ENCODE measurements around the gene CLNK.

CLNK gene

DNA sequence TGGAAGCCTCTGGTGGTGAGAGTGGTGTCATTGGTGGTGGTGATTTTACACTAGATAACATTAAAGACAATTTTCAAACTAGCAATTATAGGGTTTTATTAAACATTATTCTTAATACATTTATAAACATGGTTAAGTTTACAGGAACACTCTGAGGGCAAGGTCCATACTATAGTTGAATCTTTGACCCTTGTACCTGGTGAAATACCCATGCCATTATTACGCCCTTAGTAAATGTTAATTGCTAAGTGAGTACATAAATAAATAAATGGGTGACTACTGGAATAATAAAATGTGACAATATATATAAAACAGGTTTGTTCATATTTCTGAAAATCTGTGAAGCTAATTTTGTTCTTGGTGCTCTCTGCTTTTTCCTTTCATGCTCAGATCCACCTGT lies 13.6 kb upstream of the CLNK start:
- no peak for DNase-seq

DNA sequence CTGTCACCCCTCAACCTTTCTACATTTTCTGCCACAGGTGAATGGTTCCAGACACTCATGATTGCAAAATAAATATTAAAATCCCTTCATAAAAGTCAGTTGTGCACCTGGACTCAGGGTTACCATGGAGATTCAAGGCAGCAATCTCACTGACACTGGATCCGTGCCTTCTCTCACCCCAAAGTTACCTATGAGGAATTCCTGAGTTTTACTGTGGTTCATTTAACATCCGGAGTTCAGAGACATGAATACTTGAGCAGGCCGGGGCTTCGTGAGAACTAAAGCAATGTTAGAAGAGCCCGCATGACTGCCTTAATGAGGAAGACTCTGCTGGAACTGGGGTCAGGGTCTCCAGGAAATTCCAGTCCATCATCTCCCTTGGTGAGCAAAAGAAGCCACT lies 12.5 kb upstream of the CLNK start:
- DNase-seq, result no peak

DNA sequence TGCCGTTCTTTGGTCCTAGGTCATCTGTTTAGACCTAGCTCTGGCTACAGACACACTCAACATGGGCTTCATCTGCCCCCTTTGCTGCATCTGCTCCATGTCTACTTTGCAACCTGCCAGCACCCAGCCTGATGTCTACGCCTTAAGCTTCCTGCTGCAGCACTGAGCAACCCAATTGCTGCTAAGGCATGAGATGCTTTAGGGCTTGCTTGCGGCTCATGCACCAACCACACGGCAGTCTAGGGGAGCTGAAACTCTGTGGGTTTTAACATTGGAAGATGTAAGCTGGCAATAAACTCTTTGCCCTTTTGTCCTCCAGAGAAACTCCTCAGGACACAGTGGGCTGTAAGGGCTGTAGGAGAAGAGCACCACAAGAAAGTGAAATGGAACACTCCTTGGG lies 11.7 kb upstream of the CLNK start:
- DNase-seq, result no peak

DNA sequence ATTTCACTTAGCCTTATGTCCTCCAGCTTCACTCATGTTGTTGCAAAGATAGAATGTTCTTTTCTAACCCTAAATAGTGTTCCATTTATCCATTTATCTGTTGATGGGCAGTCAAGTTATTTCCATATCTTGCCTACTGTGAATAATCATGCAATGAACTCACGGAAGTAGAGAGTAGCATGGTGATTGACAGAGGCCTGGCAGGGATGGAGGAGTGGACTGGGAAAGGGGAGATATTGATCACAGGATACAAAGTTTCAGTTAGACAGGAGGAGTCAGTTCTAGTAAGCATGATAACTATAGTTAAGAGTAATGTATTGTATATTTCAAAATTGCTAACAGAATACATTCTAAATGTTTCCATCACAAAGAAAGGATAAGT lies 10.3 kb upstream of the CLNK start:
- no peak for DNase-seq

GRCh38 chr4:10694151-10694827 lies 9.7 kb upstream of the CLNK start:
- DNase-seq, result no peak

- DNase-seq, result no peak
Observed at GRCh38 chr4:10691651-10692050, 7.1 kb upstream of the CLNK start.

DNA sequence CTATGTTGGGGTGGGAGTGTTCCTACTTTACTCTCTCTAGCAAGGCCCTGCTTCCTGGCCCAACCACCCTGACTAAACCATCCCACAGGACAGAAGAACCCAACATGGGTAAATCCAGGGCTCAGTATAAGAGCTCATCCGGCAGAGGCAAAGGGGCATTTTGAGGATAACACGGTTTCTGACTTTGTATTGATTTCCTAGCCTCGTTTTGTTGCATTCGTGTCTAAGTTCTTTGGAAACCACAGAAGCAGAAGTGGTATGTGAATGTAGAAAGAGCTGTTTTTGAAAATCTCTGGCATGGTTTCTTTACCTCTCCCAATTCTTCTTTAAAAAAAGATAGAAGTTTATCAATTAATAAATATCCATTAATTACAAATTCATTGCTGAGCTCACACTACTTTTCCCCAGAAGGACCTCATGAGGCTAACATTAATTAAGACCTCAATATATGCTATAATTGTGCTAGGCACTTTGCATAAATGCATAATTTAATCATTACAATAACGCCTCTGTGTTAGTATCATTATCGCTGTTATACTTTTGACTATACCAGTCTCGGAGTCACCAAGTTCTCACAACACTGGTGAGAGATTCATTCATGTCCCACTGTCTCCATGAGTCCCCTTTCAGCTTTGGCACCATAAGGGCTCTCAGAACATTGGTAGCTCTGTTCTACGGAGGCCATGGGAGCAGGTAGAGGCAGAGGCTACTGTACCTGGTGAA lies 5.8 kb upstream of the CLNK start:
- no peak for DNase-seq

DNA sequence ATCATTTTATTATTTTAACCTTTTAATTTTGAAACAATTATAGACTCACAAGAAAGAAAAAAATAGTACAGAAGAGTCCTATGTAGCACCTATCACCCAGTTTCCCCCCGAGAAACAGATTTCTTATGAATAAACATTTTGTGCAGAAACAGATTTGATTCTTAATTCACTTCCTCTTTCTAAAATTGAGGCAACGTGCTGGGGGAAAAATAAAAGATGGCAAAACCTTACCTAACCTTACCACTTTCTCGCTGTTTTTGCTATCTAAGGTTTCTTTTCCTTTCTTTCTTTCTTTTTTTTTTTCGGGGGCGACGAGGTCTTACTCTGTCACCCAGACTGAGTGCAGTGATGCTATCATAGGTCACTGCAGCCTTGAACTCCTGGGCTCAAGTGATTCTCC lies 4.3 kb upstream of the CLNK start:
- no peak for DNase-seq

- DNase-seq, result no peak
Observed at GRCh38 chr4:10688022-10688421, 3.5 kb upstream of the CLNK start.

DNA sequence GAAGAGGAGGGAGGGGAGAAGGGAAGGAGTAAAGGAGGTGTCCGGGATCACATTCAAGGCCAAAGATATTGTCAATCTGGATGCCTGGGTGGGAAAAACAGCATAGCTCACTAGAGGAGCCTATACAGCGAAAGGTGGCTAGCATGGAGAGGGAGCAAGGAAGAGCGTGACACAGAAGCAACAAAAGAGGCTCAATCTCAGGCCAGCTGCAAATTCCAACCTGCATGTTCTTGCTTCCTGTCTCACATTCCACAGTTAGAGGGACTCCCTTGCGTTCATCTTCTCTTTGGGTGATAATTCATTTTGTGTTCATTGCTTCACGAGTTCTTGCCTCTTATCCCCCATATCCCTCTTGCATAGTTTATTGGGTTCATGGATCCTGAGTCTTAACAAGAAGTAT lies 3.0 kb upstream of the CLNK start:
- no peak for DNase-seq

GRCh38 chr4:10682397-10682796 lies 2.2 kb downstream of the CLNK start:
- no peak for DNase-seq

- DNase-seq, result no peak
Observed at GRCh38 chr4:10677796-10678497, 6.6 kb downstream of the CLNK start.

- DNase-seq, result no peak
Observed at GRCh38 chr4:10673817-10674369, 10.7 kb downstream of the CLNK start.

GRCh38 chr4:10672379-10672778 lies 12.2 kb downstream of the CLNK start:
- DNase-seq, result no peak

- DNase-seq, result peak in 1 of 2 donors; percentile 9
Observed at GRCh38 chr4:10671799-10672198, 12.8 kb downstream of the CLNK start.

- peak; percentile 51 to 61 for DNase-seq
Observed at GRCh38 chr4:10671366-10671765, 13.2 kb downstream of the CLNK start.

GRCh38 chr4:10670321-10670720 lies 14.2 kb downstream of the CLNK start:
- no peak for DNase-seq

GRCh38 chr4:10667701-10668326 lies 16.8 kb downstream of the CLNK start:
- DNase-seq, result no peak

GRCh38 chr4:10666616-10667015 lies 18.0 kb downstream of the CLNK start:
- no peak for DNase-seq

- DNase-seq, result no peak
Observed at GRCh38 chr4:10664408-10664807, 20.2 kb downstream of the CLNK start.

- DNase-seq, result no peak
Observed at GRCh38 chr4:10662937-10663336, 21.6 kb downstream of the CLNK start.

GRCh38 chr4:10661047-10661446 lies 23.5 kb downstream of the CLNK start:
- DNase-seq, result no peak

GRCh38 chr4:10659251-10659650 lies 25.3 kb downstream of the CLNK start:
- no peak for DNase-seq
